ENCODE data around the gene TMEM260. TPM values are rescaled to one million over a fixed set of nuclear protein-coding genes. Genes with fewer than 3 reads are reported as not detected.

TMEM260 gene
- total and polyA plus RNA-seq, 2 experiments from 2014 or later, result 13.3 to 22.9 TPM

DNA sequence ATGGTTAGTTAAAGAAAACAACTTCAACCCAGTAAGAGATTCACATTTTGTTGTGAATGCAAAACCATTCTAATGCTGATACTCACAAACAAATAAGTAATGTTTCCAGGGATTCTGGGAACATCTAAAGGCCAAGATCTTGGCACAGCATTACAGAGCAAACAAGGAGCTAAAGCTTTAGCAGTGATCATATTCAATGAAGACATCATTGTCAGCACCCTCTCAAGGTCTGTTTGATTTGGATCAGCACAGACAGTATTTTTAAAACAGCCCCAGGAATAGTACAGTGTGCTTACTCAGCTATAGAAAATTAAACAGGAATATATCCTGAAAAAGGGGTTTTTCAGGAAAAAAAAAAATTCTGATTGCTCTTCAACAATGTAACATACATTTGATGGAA is 71.4 kb downstream of the TMEM260 start:
- H3K27me3 Mint-ChIP-seq (ENCODE audit: insufficient read depth, low read depth, poor library complexity), result peaks cover 2% of the 10 kb centered on the region
- DNase-seq (ENCODE audit: low spot score) (no peak), ATAC-seq (no peak)
- no peak overlapping the region for H2AFZ ChIP-seq
- H3K27ac Mint-ChIP-seq, result no peak overlapping the region
- peaks cover 21% of the 10 kb centered on the region; the same call in 2 of the 3 replicates for H3K4me1 Mint-ChIP-seq
- no peaks in the 10 kb centered on the region for H4K20me1 ChIP-seq (replicated peaks; ENCODE audit: insufficient read depth)
- no peaks in the 10 kb centered on the region for H3K36me3 ChIP-seq (ENCODE audit: insufficient read depth)
- no peak overlapping the region for H3K4me3 ChIP-seq
- no peak overlapping the region for H3K27ac ChIP-seq (ENCODE audit: low read depth)
- no peak overlapping the region for H3K4me2 ChIP-seq
- no peaks in the 10 kb centered on the region for H3K79me2 ChIP-seq (replicated peaks; ENCODE audit: insufficient read depth)
- 0 out of 3 replicates have a peak, but pooled peaks cover 3% of the 10 kb centered on the region for H3K36me3 Mint-ChIP-seq (ENCODE audit: low read depth)
- H3F3A ChIP-seq (replicated peaks; ENCODE audit: low read depth), result no peaks in the 10 kb centered on the region
- no peaks in the 10 kb centered on the region for H3K9me2 ChIP-seq (ENCODE audit: insufficient read depth)
- H3K27me3 ChIP-seq (ENCODE audit: insufficient read depth), result no peaks in the 10 kb centered on the region
- H3K9me3 Mint-ChIP-seq, result no peaks in the 10 kb centered on the region
- no peak overlapping the region for H3K4me3 Mint-ChIP-seq
- TF ChIP-seq ZNF462 (CRISPR knock-in tag; IDR thresholded peaks at IDR 0.05), result no peak
- TF ChIP-seq CTCF (conservative IDR thresholded peaks at IDR 0.05; ENCODE audit: low read depth in 2 of 2), result no peak
- no peak for TF ChIP-seq EZH2phosphoT487 (IDR thresholded peaks at IDR 0.05; ENCODE audit: unreplicated experiment)
- no peak for TF ChIP-seq JUNB (IDR thresholded peaks at IDR 0.05; ENCODE audit: unreplicated experiment)
- TF ChIP-seq REST (IDR thresholded peaks at IDR 0.05; ENCODE audit: unreplicated experiment), result no peak
- TF ChIP-seq EZH2 (IDR thresholded peaks at IDR 0.05; ENCODE audit: low read depth, unreplicated experiment), result no peak
- no peak for TF ChIP-seq STAT1 (IDR thresholded peaks at IDR 0.05; ENCODE audit: unreplicated experiment)
- TF ChIP-seq CREB1 (CRISPR knock-in tag; IDR thresholded peaks at IDR 0.05; ENCODE audit: low read depth), result no peak
- no peak for TF ChIP-seq NANOG (IDR thresholded peaks at IDR 0.05; ENCODE audit: borderline replicate concordance)
- TF ChIP-seq, protein P1, sequence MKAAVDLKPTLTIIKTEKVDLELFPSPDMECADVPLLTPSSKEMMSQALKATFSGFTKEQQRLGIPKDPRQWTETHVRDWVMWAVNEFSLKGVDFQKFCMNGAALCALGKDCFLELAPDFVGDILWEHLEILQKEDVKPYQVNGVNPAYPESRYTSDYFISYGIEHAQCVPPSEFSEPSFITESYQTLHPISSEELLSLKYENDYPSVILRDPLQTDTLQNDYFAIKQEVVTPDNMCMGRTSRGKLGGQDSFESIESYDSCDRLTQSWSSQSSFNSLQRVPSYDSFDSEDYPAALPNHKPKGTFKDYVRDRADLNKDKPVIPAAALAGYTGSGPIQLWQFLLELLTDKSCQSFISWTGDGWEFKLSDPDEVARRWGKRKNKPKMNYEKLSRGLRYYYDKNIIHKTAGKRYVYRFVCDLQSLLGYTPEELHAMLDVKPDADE (IDR thresholded peaks at IDR 0.05), result no peak
- no peak for TF ChIP-seq POLR2AphosphoS5 (IDR thresholded peaks at IDR 0.05; ENCODE audit: low read depth)
- no peak for TF ChIP-seq ZNF331 (CRISPR knock-in tag; IDR thresholded peaks at IDR 0.05; ENCODE audit: low read depth)
- no peak for TF ChIP-seq ZNF114 (CRISPR knock-in tag; IDR thresholded peaks at IDR 0.05)
- H3K4me1 ChIP-seq (ENCODE audit: insufficient read depth), result peaks cover 14% of the 10 kb centered on the region
